ENCODE measurements around the gene ZFP91.

Gene ZFP91

GRCh38 chr11:58609723-58610122 is 30.9 kb downstream of the ZFP91 start:
- POLR2A ChIA-PET (ENCODE audit: low non-redundant PET), result no interaction called here

GRCh38 chr11:58613228-58613627 is 34.4 kb downstream of the ZFP91 start:
- POLR2A ChIA-PET (ENCODE audit: low non-redundant PET), result no interaction called here

More at GRCh38 chr11:58609723-58610122, 30.9 kb downstream of the ZFP91 start:
- CTCF ChIA-PET, result no interaction called here
- no peak for TF ChIP-seq CTCF (conservative IDR thresholded peaks at IDR 0.05; ENCODE audit: low read depth)
- H3K27ac ChIP-seq, result no peak overlapping the region
- DNase-seq (ENCODE audit: low spot score), result no peak

GRCh38 chr11:58615559-58615958 is 36.7 kb downstream of the ZFP91 start:
- no peak for TF ChIP-seq CTCF (conservative IDR thresholded peaks at IDR 0.05; ENCODE audit: low read depth)
- no peak overlapping the region for H3K27ac ChIP-seq
- CTCF ChIA-PET, result no interaction called here
- DNase-seq (ENCODE audit: low spot score), result no peak
- POLR2A ChIA-PET (ENCODE audit: low non-redundant PET), result no interaction called here

More at GRCh38 chr11:58613228-58613627, 34.4 kb downstream of the ZFP91 start:
- TF ChIP-seq CTCF (conservative IDR thresholded peaks at IDR 0.05; ENCODE audit: low read depth), result no peak
- CTCF ChIA-PET, result interaction anchor here (0.6 kb wide), 1 partner anchor 10 kb away, joined by 3 read pairs; no protein-coding TSS in a partner anchor
- H3K27ac ChIP-seq, result no peak overlapping the region
- no peak for DNase-seq (ENCODE audit: low spot score)

DNA sequence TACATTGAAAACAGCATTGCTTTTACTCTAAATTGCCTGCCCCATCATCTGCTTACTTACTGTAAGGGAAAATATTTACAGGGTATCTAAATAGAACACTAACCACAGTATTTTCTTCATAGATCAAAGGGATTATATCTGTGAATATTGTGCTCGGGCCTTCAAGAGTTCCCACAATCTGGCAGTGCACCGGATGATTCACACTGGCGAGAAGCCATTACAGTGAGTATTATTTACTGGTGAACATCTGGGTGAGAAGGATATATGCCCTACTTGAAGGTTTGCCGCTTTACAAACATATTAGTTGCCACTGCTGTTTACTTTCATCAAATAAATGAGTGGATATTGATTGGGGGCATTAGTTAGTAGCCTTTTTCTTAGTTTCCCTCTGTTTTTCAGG is 37.7 kb downstream of the ZFP91 start:
- no peak for TF ChIP-seq CTCF (conservative IDR thresholded peaks at IDR 0.05; ENCODE audit: low read depth)
- ChIA-PET POLR2A (ENCODE audit: low non-redundant PET) (no interaction called here), CTCF (no interaction called here)
- H3K27ac ChIP-seq, result no peak overlapping the region
- peak; percentile 55 for DNase-seq (ENCODE audit: low spot score)

DNA sequence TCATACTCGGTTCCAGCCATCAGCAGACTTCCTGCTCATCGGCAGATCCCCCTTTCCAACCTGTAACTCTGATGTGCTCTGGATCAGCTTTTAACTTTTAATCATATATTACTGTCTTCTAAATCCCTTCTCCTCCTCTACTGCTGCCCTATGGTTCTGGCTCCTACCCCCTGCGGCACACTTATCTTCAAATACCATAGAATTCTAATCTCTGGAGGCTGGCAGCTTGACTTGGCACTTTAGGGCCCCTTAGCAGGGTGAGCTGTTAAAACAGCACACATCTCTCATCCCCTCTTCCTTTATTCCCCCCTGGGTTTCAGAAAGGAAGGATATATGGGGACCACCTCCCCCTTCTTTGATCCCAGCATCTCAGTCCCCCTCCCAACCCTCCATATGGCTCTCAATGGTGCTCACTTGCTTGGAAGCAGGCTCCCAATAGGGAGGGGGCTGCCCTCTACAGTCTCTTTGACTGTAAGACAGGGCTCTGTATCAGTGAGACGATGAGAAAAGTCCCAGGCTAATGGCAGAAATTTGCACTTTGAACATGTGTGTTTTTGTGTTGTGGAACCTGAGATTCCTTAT is 39.2 kb downstream of the ZFP91 start:
- ChIA-PET CTCF (no interaction called here), POLR2A (ENCODE audit: low non-redundant PET) (no interaction called here)
- DNase-seq (ENCODE audit: low spot score), result no peak
- H3K27ac ChIP-seq, result no peak overlapping the region
- no peak for TF ChIP-seq CTCF (conservative IDR thresholded peaks at IDR 0.05; ENCODE audit: low read depth)

DNA sequence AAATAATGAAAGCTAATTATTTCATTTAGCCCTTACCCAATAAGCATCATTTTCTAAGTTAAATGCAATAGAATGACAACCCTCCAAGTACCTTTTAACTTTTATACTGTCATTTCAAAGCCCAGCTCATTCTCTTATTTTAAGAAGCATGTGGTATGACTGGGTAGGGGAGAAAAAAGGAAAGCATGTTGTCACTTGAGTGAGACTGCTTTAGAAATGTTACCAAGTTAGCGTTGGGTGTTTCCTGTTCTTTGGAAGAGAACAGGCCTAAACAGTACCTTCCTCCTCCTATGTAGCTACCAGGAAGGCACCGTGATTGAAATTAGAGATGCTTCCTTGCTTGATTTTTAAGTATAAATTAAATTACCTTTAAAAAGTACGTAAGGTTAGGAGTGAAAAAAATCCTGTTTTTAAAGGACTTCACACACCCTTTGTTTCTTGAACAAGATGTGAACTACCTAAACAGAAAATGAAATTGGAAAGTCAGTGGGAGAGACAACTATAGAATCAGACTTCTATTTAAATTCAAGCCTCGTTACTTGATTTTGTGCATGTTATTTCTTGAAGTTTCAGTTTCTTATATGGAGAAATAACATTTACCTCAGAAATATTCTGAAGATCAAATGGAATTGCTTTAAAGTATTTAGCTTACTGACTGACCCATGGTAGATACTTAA is 42.9 kb downstream of the ZFP91 start:
- no peak for TF ChIP-seq CTCF (conservative IDR thresholded peaks at IDR 0.05; ENCODE audit: low read depth)
- DNase-seq (ENCODE audit: low spot score), result no peak
- ChIA-PET POLR2A (ENCODE audit: low non-redundant PET) (no interaction called here), CTCF (no interaction called here)
- no peak overlapping the region for H3K27ac ChIP-seq
